Measurements from ENCODE around the gene FXYD1. TPM values are rescaled to one million over a fixed set of nuclear protein-coding genes. Genes with fewer than 3 reads are reported as not detected.
A peak's percentile ranks its signal among the peaks of the same experiment; 100 is the strongest.

The FXYD1 gene
- total and polyA plus RNA-seq, 2 experiments from 2014 or later: 1.5 to 26.8 TPM

GRCh38 chr19:35140207-35140961 is 1.8 kb downstream of the FXYD1 start:
- Mint-ChIP-seq H3K9me3 (no peaks in the 10 kb centered on the region; the same call in 1 of the 3 replicates), H3K27me3 (ENCODE audit: insufficient read depth, low read depth, poor library complexity) (peaks cover 36% of the 10 kb centered on the region), H3K36me3 (ENCODE audit: low read depth) (no peaks in the 10 kb centered on the region), H3K4me1 (peaks cover 43% of the 10 kb centered on the region), H3K4me3 (peak overlapping the region; percentile 54; the same call in 1 of the 3 replicates), H3K27ac (no peak overlapping the region)
- peak overlapping the region; percentile 46 for H3K4me3 ChIP-seq
- TF ChIP-seq STAT1 (IDR thresholded peaks at IDR 0.05; ENCODE audit: unreplicated experiment): no peak
- no peak for TF ChIP-seq ZNF114 (CRISPR knock-in tag; IDR thresholded peaks at IDR 0.05)
- TF ChIP-seq REST (IDR thresholded peaks at IDR 0.05; ENCODE audit: unreplicated experiment): no peak
- no peak for TF ChIP-seq ETS1 (IDR thresholded peaks at IDR 0.05)
- TF ChIP-seq EZH2phosphoT487 (IDR thresholded peaks at IDR 0.05; ENCODE audit: unreplicated experiment): no peak
- TF ChIP-seq JUNB (IDR thresholded peaks at IDR 0.05; ENCODE audit: unreplicated experiment): no peak
- no peak for TF ChIP-seq ZNF331 (CRISPR knock-in tag; IDR thresholded peaks at IDR 0.05; ENCODE audit: low read depth)
- TF ChIP-seq EZH2 (IDR thresholded peaks at IDR 0.05; ENCODE audit: low read depth, unreplicated experiment): no peak
- no peak for TF ChIP-seq NANOG (IDR thresholded peaks at IDR 0.05; ENCODE audit: borderline replicate concordance)
- TF ChIP-seq CTCF (conservative IDR thresholded peaks at IDR 0.05; ENCODE audit: low read depth in 2 of 2): no peak
- no peak for TF ChIP-seq POLR2AphosphoS5 (IDR thresholded peaks at IDR 0.05; ENCODE audit: low read depth)
- no peak for TF ChIP-seq ZNF462 (CRISPR knock-in tag; IDR thresholded peaks at IDR 0.05)
- TF ChIP-seq CREB1 (CRISPR knock-in tag; IDR thresholded peaks at IDR 0.05; ENCODE audit: low read depth): no peak
- peak overlapping the region; percentile 69 for H3K4me2 ChIP-seq
- peaks cover 9% of the 10 kb centered on the region; the same call in 1 of the 2 replicates for H3F3A ChIP-seq (replicated peaks; ENCODE audit: low read depth)
- H3K79me2 ChIP-seq (replicated peaks; ENCODE audit: insufficient read depth): no peaks in the 10 kb centered on the region
- no peaks in the 10 kb centered on the region for H3K9me2 ChIP-seq (ENCODE audit: insufficient read depth)
- 0 out of 2 replicates have a peak, but pooled peaks cover 4% of the 10 kb centered on the region for H4K20me1 ChIP-seq (replicated peaks; ENCODE audit: insufficient read depth)
- peaks cover 20% of the 10 kb centered on the region for H3K27me3 ChIP-seq (ENCODE audit: insufficient read depth)
- no peak for DNase-seq (ENCODE audit: low spot score)
- H2AFZ ChIP-seq: no peak overlapping the region
- no peaks in the 10 kb centered on the region for H3K36me3 ChIP-seq (ENCODE audit: insufficient read depth)
- H3K27ac ChIP-seq (ENCODE audit: low read depth): no peak overlapping the region
- H3K4me1 ChIP-seq (ENCODE audit: insufficient read depth): peaks cover 32% of the 10 kb centered on the region
- no peak for ATAC-seq
